Measurements from ENCODE around the gene CTTNBP2NL.
"Not testable (repeated sequence)": the region's sequence is repeated elsewhere in the genome, so short reads cannot be mapped to it uniquely, and the experiment has no call there.

Gene CTTNBP2NL

GRCh38 chr1:112386731-112387346 is 9.2 kb upstream of the CTTNBP2NL start:
- no peak for DNase-seq (ENCODE audit: low read depth)

- no peak for DNase-seq (ENCODE audit: low read depth)
These were observed 8.2 kb upstream of the CTTNBP2NL start for GRCh38 chr1:112387807-112388206.

- no peak for DNase-seq (ENCODE audit: low read depth)
These were observed 7.6 kb upstream of the CTTNBP2NL start for GRCh38 chr1:112388436-112388835.

- DNase-seq (ENCODE audit: low read depth), result no peak
These were observed 6.3 kb upstream of the CTTNBP2NL start for GRCh38 chr1:112389689-112390088.

- not testable (repeated sequence) for DNase-seq (ENCODE audit: low read depth)
These were observed 5.7 kb upstream of the CTTNBP2NL start for GRCh38 chr1:112390335-112390734.

- DNase-seq (ENCODE audit: low read depth), result peak; percentile 58
These were observed 5.0 kb upstream of the CTTNBP2NL start for GRCh38 chr1:112390775-112391602.

- no peak for DNase-seq (ENCODE audit: low read depth)
These were observed 4.4 kb upstream of the CTTNBP2NL start for GRCh38 chr1:112391603-112391940.

GRCh38 chr1:112393631-112393974 is 2.4 kb upstream of the CTTNBP2NL start:
- no peak for DNase-seq (ENCODE audit: low read depth)

- DNase-seq (ENCODE audit: low read depth), result no peak
These were observed 1.3 kb upstream of the CTTNBP2NL start for GRCh38 chr1:112394743-112395062.

- DNase-seq (ENCODE audit: low read depth), result no peak
These were observed 676 bp upstream of the CTTNBP2NL start for GRCh38 chr1:112395256-112395820.

- DNase-seq (ENCODE audit: low read depth), result no peak
These were observed 848 bp downstream of the CTTNBP2NL start for GRCh38 chr1:112396653-112397471.

GRCh38 chr1:112397841-112398240 is 1.8 kb downstream of the CTTNBP2NL start:
- DNase-seq (ENCODE audit: low read depth), result no peak

- DNase-seq (ENCODE audit: low read depth), result no peak
These were observed 3.4 kb downstream of the CTTNBP2NL start for GRCh38 chr1:112399456-112399855.

- not testable (repeated sequence) for DNase-seq (ENCODE audit: low read depth)
These were observed 4.7 kb downstream of the CTTNBP2NL start for GRCh38 chr1:112400706-112401105.

- no peak for DNase-seq (ENCODE audit: low read depth)
These were observed 6.9 kb downstream of the CTTNBP2NL start for GRCh38 chr1:112402682-112403643.

- no peak for DNase-seq (ENCODE audit: low read depth)
These were observed 10.8 kb downstream of the CTTNBP2NL start for GRCh38 chr1:112406771-112407170.

GRCh38 chr1:112409414-112409813 is 13.4 kb downstream of the CTTNBP2NL start:
- no peak for DNase-seq (ENCODE audit: low read depth)

- no peak for DNase-seq (ENCODE audit: low read depth)
These were observed 14.7 kb downstream of the CTTNBP2NL start for GRCh38 chr1:112410673-112411072.

- DNase-seq (ENCODE audit: low read depth), result no peak
These were observed 21.3 kb downstream of the CTTNBP2NL start for GRCh38 chr1:112417271-112417670.

GRCh38 chr1:112418099-112418892 is 22.3 kb downstream of the CTTNBP2NL start:
- DNase-seq (ENCODE audit: low read depth), result no peak

GRCh38 chr1:112423207-112423606 is 27.2 kb downstream of the CTTNBP2NL start:
- no peak for DNase-seq (ENCODE audit: low read depth)

Data from T-helper 22 cell (primary cell).